ENCODE measurements around the gene UNC119.

DNA sequence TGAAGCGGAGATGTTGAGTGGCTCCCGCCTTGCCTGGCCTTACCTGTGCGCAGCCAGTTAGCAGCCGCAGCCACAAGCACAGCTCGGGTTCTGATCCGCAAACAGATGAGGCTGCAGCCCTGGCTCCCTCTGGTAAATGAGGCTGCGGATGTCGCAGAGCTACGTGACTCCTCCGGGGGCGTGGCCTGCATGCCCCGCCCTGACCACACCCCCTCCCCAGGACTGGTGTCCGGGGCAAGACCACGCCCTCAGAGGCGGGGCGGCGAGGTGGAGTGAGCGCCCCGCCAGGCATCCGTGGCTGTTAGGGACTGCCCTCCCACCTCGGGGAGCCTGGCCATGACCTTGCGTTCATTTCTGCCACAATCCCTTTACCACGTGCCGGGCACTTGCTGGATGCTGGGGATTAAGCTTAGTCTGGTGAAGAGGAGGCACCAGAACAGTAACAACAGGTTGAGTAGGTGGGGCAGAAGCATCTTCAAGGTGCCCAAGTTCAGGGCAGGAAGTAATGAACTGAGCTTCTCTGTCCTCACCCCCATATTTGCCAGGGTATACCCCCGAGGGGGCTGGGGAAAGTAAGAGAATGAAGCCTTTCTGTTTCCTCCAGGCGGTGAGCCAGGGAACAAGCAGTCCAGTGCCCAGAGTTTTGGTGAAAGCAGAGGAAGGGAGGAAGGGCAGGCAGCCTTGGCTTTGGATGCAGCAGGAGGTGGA lies 24.5 kb upstream of the UNC119 start, which contains the start of gene ALDOC:
- TF ChIP-seq, protein P1, sequence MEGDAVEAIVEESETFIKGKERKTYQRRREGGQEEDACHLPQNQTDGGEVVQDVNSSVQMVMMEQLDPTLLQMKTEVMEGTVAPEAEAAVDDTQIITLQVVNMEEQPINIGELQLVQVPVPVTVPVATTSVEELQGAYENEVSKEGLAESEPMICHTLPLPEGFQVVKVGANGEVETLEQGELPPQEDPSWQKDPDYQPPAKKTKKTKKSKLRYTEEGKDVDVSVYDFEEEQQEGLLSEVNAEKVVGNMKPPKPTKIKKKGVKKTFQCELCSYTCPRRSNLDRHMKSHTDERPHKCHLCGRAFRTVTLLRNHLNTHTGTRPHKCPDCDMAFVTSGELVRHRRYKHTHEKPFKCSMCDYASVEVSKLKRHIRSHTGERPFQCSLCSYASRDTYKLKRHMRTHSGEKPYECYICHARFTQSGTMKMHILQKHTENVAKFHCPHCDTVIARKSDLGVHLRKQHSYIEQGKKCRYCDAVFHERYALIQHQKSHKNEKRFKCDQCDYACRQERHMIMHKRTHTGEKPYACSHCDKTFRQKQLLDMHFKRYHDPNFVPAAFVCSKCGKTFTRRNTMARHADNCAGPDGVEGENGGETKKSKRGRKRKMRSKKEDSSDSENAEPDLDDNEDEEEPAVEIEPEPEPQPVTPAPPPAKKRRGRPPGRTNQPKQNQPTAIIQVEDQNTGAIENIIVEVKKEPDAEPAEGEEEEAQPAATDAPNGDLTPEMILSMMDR (conservative IDR thresholded peaks at IDR 0.05; ENCODE audit: low read length), result no peak
- no peak for TF ChIP-seq EZH2phosphoT487 (IDR thresholded peaks at IDR 0.05; ENCODE audit: borderline replicate concordance, low read depth, low read length)

All from OCI-LY7 (cell line).